K562 (cell line): ENCODE results near the gene PAQR8.

Experiments
- CBX8 ChIP-seq: fragments of 200-600 bp; sonication (generic); IDR thresholded peaks from 2 replicates; pipeline ENCODE4 v1.6.1; 2012; ENCODE audit warnings: borderline replicate concordance, mixed run types, low read depth, mild to moderate bottlenecking, moderate library complexity, mixed read lengths, low read length, control low read depth, inconsistent platforms; ENCODE audit not compliant: poor library complexity, severe bottlenecking; ENCODE audit errors: extremely low read depth
- CCAR2 ChIP-seq: fragments of 200-400 bp; formaldehyde crosslinking; IDR thresholded peaks from 2 replicates; pipeline ENCODE4 v1.6.1; 2017; ENCODE audit warnings: mild to moderate bottlenecking, low read depth, low read length
- DNMT1 ChIP-seq: fragments of 450-650 bp; IDR thresholded peaks from 2 replicates; pipeline ENCODE4 v1.6.1; 2016; ENCODE audit warnings: antibody characterized with exemption, mild to moderate bottlenecking
- EP300 ChIP-seq: IDR thresholded peaks from 2 replicates; pipeline ENCODE4 v1.6.1; 2012; ENCODE audit warnings: low read length, improper control_type of control experiment
- FOXP4 ChIP-seq: sonication (generic); formaldehyde crosslinking; IDR thresholded peaks from 2 replicates; pipeline ENCODE4 v1.8.0; 2022; ENCODE audit warnings: mild to moderate bottlenecking, missing genetic modification reagents, borderline replicate concordance
- IRF9 ChIP-seq: fragments of 450-650 bp; IDR thresholded peaks from 2 replicates; pipeline ENCODE4 v1.6.1; 2016; ENCODE audit warnings: missing biosample characterization, missing genetic modification characterization
- NELFE ChIP-seq: IDR thresholded peaks from 2 replicates; pipeline ENCODE4 v1.6.1; 2011; ENCODE audit warnings: mild to moderate bottlenecking; ENCODE audit not compliant: insufficient read depth, insufficient read length
- NFIC ChIP-seq: fragments of 450-650 bp; IDR thresholded peaks from 2 replicates; pipeline ENCODE4 v1.6.1; 2017; ENCODE audit warnings: mild to moderate bottlenecking, inconsistent platforms
- POLR2A ChIP-seq: fragments of 450-650 bp; conservative IDR thresholded peaks from 2 replicates; pipeline ENCODE4 v1.6.1; 2016
- SMARCB1 ChIP-seq: IDR thresholded peaks from 2 replicates; pipeline ENCODE4 v1.6.1; 2011; ENCODE audit warnings: improper control_type of control experiment, low read depth; ENCODE audit not compliant: insufficient read length
- ZBTB49 ChIP-seq: sonication (generic); formaldehyde crosslinking; IDR thresholded peaks from 2 replicates; pipeline ENCODE4 v1.8.0; 2022; ENCODE audit warnings: missing genetic modification reagents, mild to moderate bottlenecking, borderline replicate concordance
- ZNF124 ChIP-seq: sonication (generic); formaldehyde crosslinking; IDR thresholded peaks from 2 replicates; pipeline ENCODE4 v1.8.1; 2022; ENCODE audit warnings: missing genetic modification reagents
- ZNF347 ChIP-seq: fragments of 450-650 bp; formaldehyde crosslinking; IDR thresholded peaks from 2 replicates; pipeline ENCODE4 v1.4.0; 2020; ENCODE audit warnings: low read depth, mild to moderate bottlenecking, moderate library complexity

- TF ChIP-seq NFIC: no peak
- TF ChIP-seq ZNF124: no peak
- TF ChIP-seq DNMT1: no peak
- TF ChIP-seq POLR2A: no peak
- no peak for TF ChIP-seq FOXP4 (CRISPR knock-in tag)
- TF ChIP-seq ZNF347 (CRISPR knock-in tag): no peak
- no peak for TF ChIP-seq EP300
- TF ChIP-seq SMARCB1: no peak
- TF ChIP-seq IRF9 (tag): no peak
- TF ChIP-seq ZBTB49 (CRISPR knock-in tag): no peak
- no peak for TF ChIP-seq CBX8
- TF ChIP-seq NELFE: no peak
- TF ChIP-seq CCAR2: no peak
These were observed 24.2 kb upstream of the PAQR8 start for GRCh38 chr6:52337633-52338290.
